Neural crest cell (in vitro differentiated cells): ENCODE measurements around the gene TTN. TPM values are rescaled to one million over a fixed set of nuclear protein-coding genes. Genes with fewer than 3 reads are reported as not detected.

ENCODE experiments used
- DNase-seq: peaks from one replicate; pipeline ENCODE4 v3.0.0; 2021; ENCODE audit warnings: low read depth, mixed read lengths, low spot score
- H3K27ac Mint-ChIP-seq: one replicate; pipeline ENCODE4 v1.8.0; 2021; ENCODE audit warnings: mild to moderate bottlenecking, mixed read lengths; ENCODE audit not compliant: unreplicated experiment
- H3K27me3 Mint-ChIP-seq: 2 replicates; pipeline ENCODE4 v1.8.0; 2021; ENCODE audit warnings: low read depth, mild to moderate bottlenecking, mixed read lengths
- H3K36me3 Mint-ChIP-seq: 2 replicates; pipeline ENCODE4 v1.8.0; 2021; ENCODE audit warnings: low read depth, mild to moderate bottlenecking, mixed read lengths
- H3K4me1 Mint-ChIP-seq: 2 replicates; pipeline ENCODE4 v1.8.0; 2021; ENCODE audit warnings: mixed read lengths
- H3K4me3 Mint-ChIP-seq: one replicate; pipeline ENCODE4 v1.8.0; 2021; ENCODE audit warnings: mild to moderate bottlenecking, mixed read lengths
- H3K9me3 Mint-ChIP-seq: 2 replicates; pipeline ENCODE4 v1.8.0; 2021; ENCODE audit warnings: mixed read lengths
- CTCF ChIP-seq: fragments of 200-600 bp; sonication (generic); conservative IDR thresholded peaks from 2 replicates; pipeline ENCODE4 v1.5.0; 2021; ENCODE audit warnings: antibody characterized with exemption, mild to moderate bottlenecking
- total RNA-seq: library from RNA; stranded (reverse); gene quantifications from 2 replicates; pipeline ENCODE4 v1.2.1, GENCODE V29; 2021

The TTN gene
- total RNA-seq, 1 donor from 2014 or later: under 0.01 TPM

DNA sequence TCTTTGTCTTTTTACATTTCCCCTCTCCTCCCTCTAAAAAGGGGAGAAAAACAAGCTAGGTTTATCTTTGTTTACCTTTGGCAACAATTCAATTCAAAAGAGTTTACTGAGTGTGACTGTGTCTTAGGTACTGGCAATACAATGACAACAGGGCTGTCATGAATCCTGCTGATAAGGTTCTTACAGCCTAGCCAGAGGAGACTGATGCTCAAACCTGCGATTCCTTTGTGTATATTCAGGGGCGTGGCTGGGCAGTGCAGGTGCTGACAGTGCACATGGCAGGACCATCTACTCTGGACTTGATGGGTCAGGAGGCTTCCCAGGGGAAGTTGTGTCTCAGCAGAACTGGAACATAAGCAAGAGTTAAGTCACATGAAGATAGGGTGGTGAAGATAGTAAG is 23.2 kb upstream of the TTN start:
- no peak overlapping the region for H3K27ac Mint-ChIP-seq
- TF ChIP-seq CTCF: no peak
- peaks cover 5% of the 10 kb centered on the region for H3K4me1 Mint-ChIP-seq
- H3K9me3 Mint-ChIP-seq: no peaks in the 10 kb centered on the region
- no peak overlapping the region for H3K4me3 Mint-ChIP-seq
- no peak for DNase-seq
- H3K36me3 Mint-ChIP-seq: no peaks in the 10 kb centered on the region
- no peaks in the 10 kb centered on the region for H3K27me3 Mint-ChIP-seq

GRCh38 chr2:178829981-178830380 is 22.8 kb upstream of the TTN start:
- Mint-ChIP-seq H3K27ac (no peak overlapping the region), H3K4me3 (no peak overlapping the region), H3K4me1 (peaks cover 5% of the 10 kb centered on the region), H3K36me3 (no peaks in the 10 kb centered on the region), H3K9me3 (no peaks in the 10 kb centered on the region), H3K27me3 (no peaks in the 10 kb centered on the region)
- TF ChIP-seq CTCF: no peak
- no peak for DNase-seq

GRCh38 chr2:178829299-178829960 is 22.2 kb upstream of the TTN start:
- Mint-ChIP-seq H3K36me3 (no peaks in the 10 kb centered on the region), H3K27ac (no peak overlapping the region), H3K4me1 (peaks cover 5% of the 10 kb centered on the region), H3K27me3 (no peaks in the 10 kb centered on the region), H3K9me3 (no peaks in the 10 kb centered on the region), H3K4me3 (no peak overlapping the region)
- no peak for TF ChIP-seq CTCF
- DNase-seq: no peak

GRCh38 chr2:178828486-178828881 is 21.3 kb upstream of the TTN start:
- H3K36me3 Mint-ChIP-seq: no peaks in the 10 kb centered on the region
- TF ChIP-seq CTCF: no peak
- H3K9me3 Mint-ChIP-seq: no peaks in the 10 kb centered on the region
- H3K4me3 Mint-ChIP-seq: no peak overlapping the region
- peaks cover 5% of the 10 kb centered on the region for H3K4me1 Mint-ChIP-seq
- no peaks in the 10 kb centered on the region for H3K27me3 Mint-ChIP-seq
- no peak for DNase-seq
- no peak overlapping the region for H3K27ac Mint-ChIP-seq

GRCh38 chr2:178827739-178828485 is 20.7 kb upstream of the TTN start:
- Mint-ChIP-seq H3K27me3 (no peaks in the 10 kb centered on the region), H3K36me3 (no peaks in the 10 kb centered on the region), H3K27ac (no peak overlapping the region), H3K9me3 (no peaks in the 10 kb centered on the region), H3K4me1 (peaks cover 5% of the 10 kb centered on the region), H3K4me3 (no peak overlapping the region)
- TF ChIP-seq CTCF: no peak
- no peak for DNase-seq
